Measurements from ENCODE around the gene CHRNA5. TPM values are rescaled to one million over a fixed set of nuclear protein-coding genes. Genes with fewer than 3 reads are reported as not detected.

Gene CHRNA5
- total and polyA plus RNA-seq, 7 donors, result 0.71 to 4.4 (median 3.1) TPM

- no peak for DNase-seq
- H3K4me3 ChIP-seq, result no peak overlapping the region
- no peak overlapping the region for H3K27ac ChIP-seq
- no peaks in the 10 kb centered on the region for H3K36me3 ChIP-seq (ENCODE audit: insufficient read depth in 1 of 2, low read depth in 1 of 2)
- 72 to 79% (median 76%) methylated on average over 6 of the region's 6 CpGs for WGBS, 3 donors
- peaks cover 0 to 23% (median 3%) of the 10 kb centered on the region in 3 donors for H3K27me3 ChIP-seq (ENCODE audit: insufficient read depth in 3 of 3, low read length in 2 of 3)
- H3K9me3 ChIP-seq, result peaks cover 4% of the 10 kb centered on the region
- H3K4me1 ChIP-seq, result no peaks in the 10 kb centered on the region
- intact Hi-C loops (cut with DNase I), result no loop called here
- no peak for ATAC-seq
- TF ChIP-seq CTCF (IDR thresholded peaks at IDR 0.05), result no peak
Observed at GRCh38 chr15:78628227-78628626, 62.9 kb downstream of the CHRNA5 start.

DNA sequence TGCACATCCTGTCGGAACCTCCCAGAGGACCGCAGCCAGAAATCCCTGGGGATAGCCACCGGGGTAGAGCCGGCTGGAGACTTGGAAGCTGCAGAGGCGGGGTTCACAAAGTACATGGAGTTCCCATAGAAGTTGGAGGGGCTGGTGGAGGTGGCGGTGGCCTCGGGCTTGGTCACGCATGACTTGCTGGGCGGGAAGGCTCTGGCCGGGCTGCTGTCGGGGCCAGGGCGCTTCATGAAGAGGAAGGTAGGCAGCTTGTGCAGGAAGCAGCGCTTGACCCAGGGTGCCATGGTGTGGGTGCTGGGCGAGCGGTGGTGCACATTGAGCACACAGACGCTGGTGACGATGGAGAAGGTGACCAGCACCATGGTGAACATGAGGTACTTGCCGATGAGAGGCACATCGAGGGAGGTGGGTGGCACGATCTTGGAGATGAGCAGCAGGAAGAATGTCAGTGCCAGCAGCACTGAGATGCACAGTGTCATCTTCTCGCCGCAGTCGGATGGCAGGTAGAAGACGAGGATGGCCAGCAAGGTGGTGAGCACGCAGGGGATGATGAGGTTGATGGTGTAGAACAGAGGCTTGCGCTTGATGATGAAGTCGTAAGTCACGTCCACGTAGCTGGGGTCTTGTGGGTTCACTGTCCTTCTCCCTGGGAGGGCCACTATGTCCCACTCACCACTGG lies 63.9 kb downstream of the CHRNA5 start:
- no peak for ATAC-seq
- H3K9me3 ChIP-seq, result peaks cover 6% of the 10 kb centered on the region
- peaks cover 0 to 21% (median 2%) of the 10 kb centered on the region in 3 donors for H3K27me3 ChIP-seq (ENCODE audit: insufficient read depth in 3 of 3, low read length in 2 of 3)
- DNase-seq, result no peak
- WGBS, 3 donors, result 84 to 86% (median 85%) methylated on average over 29 of the region's 29 CpGs
- no peak for TF ChIP-seq CTCF (IDR thresholded peaks at IDR 0.05)
- H3K4me3 ChIP-seq, result no peak overlapping the region
- H3K36me3 ChIP-seq (ENCODE audit: insufficient read depth in 1 of 2, low read depth in 1 of 2), result no peaks in the 10 kb centered on the region
- H3K4me1 ChIP-seq, result no peaks in the 10 kb centered on the region
- intact Hi-C loops (cut with DNase I), result no loop called here
- H3K27ac ChIP-seq, result no peak overlapping the region

DNA sequence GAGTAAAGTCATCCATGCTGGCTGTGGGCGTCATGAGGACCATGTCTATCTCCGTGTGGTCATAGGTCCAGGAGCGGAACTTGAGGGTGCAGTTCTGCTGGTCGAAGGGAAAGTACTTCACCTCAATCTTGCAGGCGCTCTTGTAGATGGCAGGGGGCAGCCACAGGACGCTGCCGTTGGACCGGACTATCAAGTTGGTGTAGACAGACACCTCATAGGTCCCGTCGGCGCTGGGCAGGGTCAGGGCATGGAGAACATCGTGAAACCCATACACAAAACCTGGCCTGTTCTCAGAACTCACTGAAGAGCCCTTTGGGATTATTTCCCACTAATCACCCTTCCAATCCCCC lies 64.4 kb downstream of the CHRNA5 start:
- DNase-seq, result no peak
- intact Hi-C loops (cut with DNase I), result no loop called here
- WGBS, 3 donors, result 86 to 93% (median 90%) methylated on average over 12 of the region's 12 CpGs
- Histone ChIP-seq H3K9me3 (peaks cover 6% of the 10 kb centered on the region), H3K4me3 (no peak overlapping the region), H3K27ac (no peak overlapping the region), H3K27me3 (ENCODE audit: insufficient read depth in 3 of 3, low read length in 2 of 3) (peaks cover 0 to 20% (median 0%) of the 10 kb centered on the region in 3 donors), H3K4me1 (no peaks in the 10 kb centered on the region), H3K36me3 (ENCODE audit: insufficient read depth in 1 of 2, low read depth in 1 of 2) (no peaks in the 10 kb centered on the region)
- ATAC-seq, result no peak
- no peak for TF ChIP-seq CTCF (IDR thresholded peaks at IDR 0.05)

DNA sequence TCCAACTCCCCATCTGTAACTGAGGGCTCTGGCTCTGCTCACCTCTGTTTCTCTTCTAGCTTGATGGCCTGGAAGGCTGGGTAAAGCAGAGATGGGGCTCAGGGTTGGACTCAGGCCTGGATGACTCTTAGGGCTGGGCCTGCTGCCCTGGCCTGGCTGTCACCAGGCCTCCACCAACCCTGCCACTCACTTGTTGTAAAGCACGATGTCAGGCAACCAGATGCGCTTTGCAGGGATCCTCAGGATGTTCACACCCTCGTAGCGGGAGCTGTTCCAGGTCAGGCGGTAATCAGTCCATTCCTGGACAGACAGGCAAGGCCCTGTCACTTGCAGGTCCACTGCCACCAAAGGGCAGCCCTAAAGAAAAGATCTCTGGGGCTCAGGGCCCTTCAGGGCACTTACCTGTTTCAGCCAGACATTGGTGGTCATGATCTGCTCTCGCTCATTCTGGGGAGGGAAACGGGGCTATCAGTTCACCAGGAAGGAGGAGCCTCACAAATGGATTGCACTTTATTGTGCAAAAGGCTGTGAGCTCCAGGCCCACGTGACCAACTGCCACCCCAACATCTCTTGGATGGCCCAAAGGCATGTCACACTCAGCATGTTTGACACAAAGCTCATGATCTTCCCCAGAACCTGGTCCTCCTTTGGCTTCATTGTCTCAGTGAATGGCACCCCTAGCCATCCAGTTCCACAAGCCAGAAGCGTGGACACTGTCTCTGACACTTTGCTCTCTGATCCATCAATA lies 65.7 kb downstream of the CHRNA5 start:
- 63 to 69% (median 66%) methylated on average over 9 of the region's 9 CpGs for WGBS, 3 donors
- DNase-seq (no peak), ATAC-seq (peak in 3 of 4 donors; percentile 43 to 84 (median 71))
- no peaks in the 10 kb centered on the region for H3K36me3 ChIP-seq (ENCODE audit: insufficient read depth in 1 of 2, low read depth in 1 of 2)
- H3K27ac ChIP-seq, result no peak overlapping the region
- H3K9me3 ChIP-seq, result peaks cover 6% of the 10 kb centered on the region
- intact Hi-C loops (cut with DNase I), result no loop called here
- no peak overlapping the region for H3K4me3 ChIP-seq
- H3K27me3 ChIP-seq (ENCODE audit: insufficient read depth in 3 of 3, low read length in 2 of 3), result peaks cover 0 to 20% (median 0%) of the 10 kb centered on the region in 3 donors
- H3K4me1 ChIP-seq, result no peaks in the 10 kb centered on the region
- TF ChIP-seq CTCF (IDR thresholded peaks at IDR 0.05), result no peak

Data from psoas muscle (tissue), 8 donors.